Lung (tissue), 12 donors: ENCODE results near the gene KRT17. TPM values are rescaled to one million over a fixed set of nuclear protein-coding genes. Genes with fewer than 3 reads are reported as not detected.

ENCODE experiments used
- ATAC-seq: fragments of 200-7000 bp; cut with Tn5 transposase; one replicate; pipeline ENCODE4 v1.9.1; 2020; ENCODE audit warnings: moderate number of reproducible peaks; ENCODE audit not compliant: insufficient read depth, low FRiP score
- DNase-seq, 3 donors: peaks; one replicate each; pipeline ENCODE4 v3.0.0-alpha.2; 2013 to 2017
- H3K27ac ChIP-seq, 2 donors: one replicate each; pipeline ENCODE4 v1.5.1; 2013; ENCODE audit warnings: mild to moderate bottlenecking in 2 of 2, moderate library complexity in 2 of 2, control low read depth in 1 of 2, inconsistent platforms in 1 of 2, low read depth in 1 of 2, low read length in 1 of 2
- H3K27me3 ChIP-seq, 3 donors: one replicate each; pipeline ENCODE4 v1.5.1; 2013; ENCODE audit warnings: low read length in 2 of 3; ENCODE audit not compliant: control insufficient read depth in 3 of 3, insufficient read depth in 3 of 3
- H3K36me3 ChIP-seq, 4 donors: one replicate each; pipeline ENCODE4 v1.5.1; 2013; ENCODE audit warnings: low read length in 4 of 4, mild to moderate bottlenecking in 1 of 4, moderate library complexity in 1 of 4; ENCODE audit not compliant: control insufficient read depth in 4 of 4, insufficient read depth in 4 of 4
- H3K4me1 ChIP-seq, 5 donors: one replicate each; pipeline ENCODE4 v1.5.1; 2013; ENCODE audit warnings: low read length in 5 of 5, mild to moderate bottlenecking in 2 of 5, moderate library complexity in 1 of 5; ENCODE audit not compliant: control insufficient read depth in 5 of 5, insufficient read depth in 5 of 5
- H3K4me3 ChIP-seq: one replicate; pipeline ENCODE4 v1.5.1; 2013; ENCODE audit warnings: mild to moderate bottlenecking, control low read depth, moderate library complexity
- H3K9ac ChIP-seq, 2 donors: one replicate each; pipeline ENCODE4 v1.5.1; 2013; ENCODE audit warnings: low read length in 2 of 2, control low read depth in 1 of 2; ENCODE audit not compliant: insufficient read depth in 1 of 2
- H3K9me3 ChIP-seq, 4 donors: one replicate each; pipeline ENCODE4 v1.5.1; 2013; ENCODE audit warnings: low read length in 3 of 4, mild to moderate bottlenecking in 1 of 4, moderate library complexity in 1 of 4; ENCODE audit not compliant: control insufficient read depth in 4 of 4, insufficient read depth in 3 of 4
- CTCF ChIP-seq: IDR thresholded peaks from 2 replicates; pipeline ENCODE4 v1.5.1; 2012; ENCODE audit warnings: mild to moderate bottlenecking; ENCODE audit errors: control extremely low read depth, extremely low read depth
- WGBS, 2 donors: extraction: QIAGEN DNeasy Blood & Tissue Kit; methylation state at CpG; one replicate each; pipeline ENCODE4 v1.1.7; 2013; 5-methylcytosine and 5-hydroxymethylcytosine counted together
- polyA plus RNA-seq, 2 donors: library from polyadenylated mRNA; stranded (reverse); fragments of 200-250 nt; gene quantifications; one replicate each; pipeline ENCODE4 v1.2.1, GENCODE V29; 2013
- total RNA-seq, 2 donors: library from RNA; depleted of rRNA in 1 of 2; stranded (reverse); fragments of >200 nt in 1 of 2; gene quantifications; one replicate each; pipeline ENCODE4 v1.2.1, GENCODE V29; 2014 to 2021
- donor health status: control.
- donor health status: control.
- donor health status: Bipolar disorder and iron deficiency.
- donor health status: healthy.
- donor health status: DM: yes; HTN: yes; CAD: no.

The KRT17 gene
- total and polyA plus RNA-seq, 4 donors, result 27.3 to 47.2 (median 42.6) TPM

- H3K27ac ChIP-seq, result peak overlapping the region in 1 of 2 donors; percentile 68
Measured at GRCh38 chr17:41664587-41665565, 40.5 kb upstream of the KRT17 start.

GRCh38 chr17:41664172-41664457 lies 39.7 kb upstream of the KRT17 start:
- ATAC-seq (no peak), DNase-seq (no peak)
- Histone ChIP-seq H3K9ac (no peak overlapping the region), H3K9me3 (no peaks in the 10 kb centered on the region), H3K27me3 (peaks cover 0 to 5% (median 3%) of the 10 kb centered on the region in 3 donors), H3K4me1 (peaks cover 0 to 8% (median 5%) of the 10 kb centered on the region in 5 donors), H3K4me3 (no peak overlapping the region), H3K27ac (no peak overlapping the region), H3K36me3 (no peaks in the 10 kb centered on the region)
- WGBS, 2 donors, result 78 to 87% methylated on average over 2 of the region's 2 CpGs
- TF ChIP-seq CTCF, result no peak

More at GRCh38 chr17:41664587-41665565, 40.5 kb upstream of the KRT17 start:
- WGBS, 2 donors, result 51 to 75% methylated on average over 13 to 15 of the region's 15 CpGs
- Histone ChIP-seq H3K4me3 (no peak overlapping the region), H3K9ac (no peak overlapping the region), H3K27me3 (peaks cover 0 to 5% (median 3%) of the 10 kb centered on the region in 3 donors), H3K36me3 (no peaks in the 10 kb centered on the region), H3K9me3 (no peaks in the 10 kb centered on the region), H3K4me1 (peaks cover 0 to 8% (median 5%) of the 10 kb centered on the region in 5 donors)
- no peak for TF ChIP-seq CTCF
- DNase-seq (no peak), ATAC-seq (no peak)

GRCh38 chr17:41663451-41664171 lies 39.2 kb upstream of the KRT17 start:
- H3K27ac ChIP-seq, result no peak overlapping the region
- no peaks in the 10 kb centered on the region for H3K36me3 ChIP-seq
- no peak overlapping the region for H3K4me3 ChIP-seq
- no peaks in the 10 kb centered on the region for H3K9me3 ChIP-seq
- H3K27me3 ChIP-seq, result peaks cover 0 to 5% (median 3%) of the 10 kb centered on the region in 3 donors
- ATAC-seq (no peak), DNase-seq (no peak)
- H3K4me1 ChIP-seq, result peaks cover 0 to 8% (median 5%) of the 10 kb centered on the region in 5 donors
- no peak overlapping the region for H3K9ac ChIP-seq
- 70 to 76% methylated on average over 8 of the region's 8 CpGs for WGBS, 2 donors
- no peak for TF ChIP-seq CTCF
